Measurements from ENCODE around the gene LDHAL6B.

LDHAL6B gene

GRCh38 chr15:59249816-59250215 is 43.2 kb downstream of the LDHAL6B start:
- no peak for DNase-seq (ENCODE audit: low spot score)
- no peak for FAIRE-seq

- DNase-seq (ENCODE audit: low spot score) (no peak), FAIRE-seq (no peak)
These were observed 43.6 kb downstream of the LDHAL6B start for GRCh38 chr15:59250249-59250648.

DNA sequence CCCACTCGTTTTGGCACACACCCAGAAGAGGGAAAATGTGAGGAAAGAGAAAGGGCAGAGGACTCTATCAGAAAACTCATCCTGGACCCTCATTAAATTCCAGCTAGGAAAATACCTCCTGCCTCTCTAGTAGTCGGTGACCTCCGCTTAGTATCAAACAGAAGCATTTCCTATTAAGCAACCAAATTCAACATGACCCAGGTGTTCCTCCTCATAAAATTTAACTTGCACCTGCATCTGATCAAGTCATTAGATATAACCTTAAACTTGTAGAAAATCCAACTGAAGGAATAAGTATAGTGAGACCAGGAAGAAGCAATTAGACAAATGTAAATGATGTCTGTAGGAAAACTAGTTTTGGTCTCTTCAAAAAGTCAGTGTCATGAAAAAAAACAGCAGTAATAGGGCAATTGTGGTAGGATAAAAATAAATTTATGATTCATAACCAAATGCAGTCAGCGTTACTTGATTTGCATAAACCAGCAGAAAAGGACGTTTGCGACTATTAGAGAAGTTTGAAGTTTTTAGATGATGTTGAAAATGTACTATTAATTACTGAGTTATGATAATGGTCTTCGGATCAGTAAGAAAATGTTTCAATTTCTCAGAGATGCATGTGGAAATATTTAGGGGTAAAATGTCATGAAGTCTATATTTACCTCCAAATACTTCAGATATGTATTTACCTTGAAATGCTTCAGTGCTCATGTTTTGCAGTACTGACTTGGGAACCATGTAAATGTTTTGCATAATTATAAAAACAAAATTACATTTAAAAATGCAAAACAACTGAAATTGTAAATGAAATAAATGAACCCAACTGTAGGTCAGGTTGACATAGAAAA is 44.6 kb downstream of the LDHAL6B start:
- no peak for DNase-seq (ENCODE audit: low spot score)
- no peak for FAIRE-seq

GRCh38 chr15:59252137-59252536 is 45.5 kb downstream of the LDHAL6B start:
- no peak for FAIRE-seq

DNA sequence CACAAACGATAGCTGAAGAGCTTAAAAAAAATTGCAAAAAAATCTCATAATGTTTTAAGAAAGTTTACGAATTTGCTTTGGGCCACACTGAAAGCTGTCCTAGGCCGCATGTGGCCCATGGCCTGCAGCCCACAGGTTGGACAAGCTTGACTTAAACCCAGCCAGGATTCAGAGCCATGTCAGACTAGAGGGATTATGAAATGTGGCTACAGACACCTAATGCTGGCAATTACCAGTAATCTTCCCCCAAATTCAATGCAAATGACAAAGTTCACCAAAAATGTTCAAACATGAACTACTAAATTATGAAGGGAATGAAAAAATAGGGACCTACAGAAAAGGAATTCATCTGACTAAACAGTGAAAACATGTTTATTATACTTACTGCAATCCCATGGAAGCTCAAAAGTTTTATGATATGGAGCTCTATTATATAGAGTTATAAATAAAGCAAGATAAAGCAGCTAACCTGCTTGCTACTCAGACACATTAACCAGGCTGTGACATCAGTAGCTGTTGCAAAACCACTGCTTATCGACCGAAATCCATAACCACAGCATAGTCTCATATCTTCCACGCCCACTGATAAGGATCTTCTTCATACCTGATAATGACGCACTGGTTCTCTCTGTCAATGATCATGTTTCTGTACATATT is 49.2 kb downstream of the LDHAL6B start:
- FAIRE-seq (no peak), DNase-seq (ENCODE audit: low spot score) (no peak)

More at GRCh38 chr15:59252137-59252536, 45.5 kb downstream of the LDHAL6B start:
- DNase-seq (ENCODE audit: low spot score) = no peak

- no peak for FAIRE-seq
- DNase-seq (ENCODE audit: low spot score) = no peak
These were observed 49.8 kb downstream of the LDHAL6B start for GRCh38 chr15:59256482-59256881.

GRCh38 chr15:59257140-59257539 is 50.5 kb downstream of the LDHAL6B start:
- no peak for FAIRE-seq
- DNase-seq (ENCODE audit: low spot score) = no peak

Data from urothelium cell line (cell line).